ENCODE data around the gene MGAT4C.
"Not testable (repeated sequence)": the region's sequence is repeated elsewhere in the genome, so short reads cannot be mapped to it uniquely, and the experiment has no call there.

The MGAT4C gene

DNA sequence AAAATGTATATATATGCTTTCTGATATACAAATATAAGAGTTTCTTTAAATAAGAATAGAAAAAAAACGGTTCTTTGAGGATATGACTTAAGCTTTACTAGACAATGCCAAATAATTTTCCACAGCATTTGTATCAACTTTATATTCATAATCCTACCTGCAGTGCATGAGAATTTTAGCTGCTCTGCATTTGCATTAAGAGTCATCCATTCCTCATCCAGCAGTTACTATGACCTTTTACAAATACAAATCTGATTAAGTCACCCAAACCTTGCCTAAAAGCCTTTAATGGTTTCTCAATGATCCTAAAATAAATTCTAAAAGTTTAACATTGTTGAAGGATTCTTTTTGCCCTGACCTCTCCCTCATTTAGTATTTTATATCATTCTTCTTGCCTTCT lies 116.5 kb downstream of the MGAT4C start:
- H3K9me3 ChIP-seq: no peaks in the 10 kb centered on the region
- no peaks in the 10 kb centered on the region for H3K27me3 ChIP-seq
- no peaks in the 10 kb centered on the region for H3K36me3 ChIP-seq
- TF ChIP-seq, protein P1, sequence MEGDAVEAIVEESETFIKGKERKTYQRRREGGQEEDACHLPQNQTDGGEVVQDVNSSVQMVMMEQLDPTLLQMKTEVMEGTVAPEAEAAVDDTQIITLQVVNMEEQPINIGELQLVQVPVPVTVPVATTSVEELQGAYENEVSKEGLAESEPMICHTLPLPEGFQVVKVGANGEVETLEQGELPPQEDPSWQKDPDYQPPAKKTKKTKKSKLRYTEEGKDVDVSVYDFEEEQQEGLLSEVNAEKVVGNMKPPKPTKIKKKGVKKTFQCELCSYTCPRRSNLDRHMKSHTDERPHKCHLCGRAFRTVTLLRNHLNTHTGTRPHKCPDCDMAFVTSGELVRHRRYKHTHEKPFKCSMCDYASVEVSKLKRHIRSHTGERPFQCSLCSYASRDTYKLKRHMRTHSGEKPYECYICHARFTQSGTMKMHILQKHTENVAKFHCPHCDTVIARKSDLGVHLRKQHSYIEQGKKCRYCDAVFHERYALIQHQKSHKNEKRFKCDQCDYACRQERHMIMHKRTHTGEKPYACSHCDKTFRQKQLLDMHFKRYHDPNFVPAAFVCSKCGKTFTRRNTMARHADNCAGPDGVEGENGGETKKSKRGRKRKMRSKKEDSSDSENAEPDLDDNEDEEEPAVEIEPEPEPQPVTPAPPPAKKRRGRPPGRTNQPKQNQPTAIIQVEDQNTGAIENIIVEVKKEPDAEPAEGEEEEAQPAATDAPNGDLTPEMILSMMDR (IDR thresholded peaks at IDR 0.05): no peak
- no peaks in the 10 kb centered on the region for H3K4me1 ChIP-seq (ENCODE audit: control insufficient read depth in 1 of 2, insufficient read depth in 1 of 2, low read depth in 1 of 2, low read length in 1 of 2)
- H3K27ac ChIP-seq: no peak overlapping the region
- no peak overlapping the region for H3K4me3 ChIP-seq (ENCODE audit: low read depth in 1 of 2, low read length in 1 of 2)

DNA sequence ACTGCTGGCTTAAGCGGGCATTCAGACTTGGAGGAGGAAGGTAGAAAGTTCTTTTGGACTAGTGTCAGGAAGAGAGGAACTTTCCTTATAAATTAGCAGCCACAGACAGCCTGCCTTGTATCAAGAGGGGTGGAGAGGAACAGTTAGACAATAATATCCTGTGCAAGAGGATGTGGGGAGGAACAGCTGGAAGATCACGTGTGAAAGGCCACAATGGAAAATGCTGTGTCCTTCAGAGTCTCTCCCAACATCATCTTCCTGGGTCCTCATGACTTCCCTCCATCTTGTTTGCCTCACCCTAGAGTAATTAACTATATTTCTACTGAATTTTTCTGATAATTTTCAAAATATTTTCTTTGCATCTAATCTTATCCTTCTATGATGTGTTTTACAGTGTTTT lies 117.4 kb downstream of the MGAT4C start:
- TF ChIP-seq, protein P1 (IDR thresholded peaks at IDR 0.05): no peak
- Histone ChIP-seq H3K4me3 (ENCODE audit: low read depth in 1 of 2, low read length in 1 of 2) (no peak overlapping the region), H3K27me3 (no peaks in the 10 kb centered on the region), H3K27ac (no peak overlapping the region), H3K36me3 (no peaks in the 10 kb centered on the region), H3K9me3 (no peaks in the 10 kb centered on the region), H3K4me1 (ENCODE audit: control insufficient read depth in 1 of 2, insufficient read depth in 1 of 2, low read depth in 1 of 2, low read length in 1 of 2) (no peaks in the 10 kb centered on the region)

DNA sequence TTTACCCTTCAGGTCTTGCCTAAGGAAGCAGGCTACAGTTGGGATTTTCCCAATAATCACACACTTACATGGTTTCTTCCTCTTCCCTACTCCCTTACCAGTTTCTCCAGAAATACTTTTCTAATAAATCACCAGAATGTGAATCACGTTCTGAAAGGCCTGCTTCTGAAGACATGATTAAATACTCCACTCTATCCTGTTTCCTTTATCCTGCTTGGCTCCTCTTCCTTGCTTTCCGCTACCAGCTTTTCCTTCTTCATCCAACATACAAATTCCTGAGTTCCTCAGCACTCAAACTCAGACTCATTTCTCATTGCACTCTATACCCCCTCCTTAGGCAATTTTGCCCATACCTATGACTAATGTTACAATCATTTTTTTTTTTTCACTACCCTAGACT lies 118.3 kb downstream of the MGAT4C start:
- H3K9me3 ChIP-seq: no peaks in the 10 kb centered on the region
- no peaks in the 10 kb centered on the region for H3K4me1 ChIP-seq (ENCODE audit: control insufficient read depth in 1 of 2, insufficient read depth in 1 of 2, low read depth in 1 of 2, low read length in 1 of 2)
- no peaks in the 10 kb centered on the region for H3K36me3 ChIP-seq
- no peaks in the 10 kb centered on the region for H3K27me3 ChIP-seq
- TF ChIP-seq, protein P1 (IDR thresholded peaks at IDR 0.05): no peak
- H3K4me3 ChIP-seq (ENCODE audit: low read depth in 1 of 2, low read length in 1 of 2): no peak overlapping the region
- no peak overlapping the region for H3K27ac ChIP-seq

DNA sequence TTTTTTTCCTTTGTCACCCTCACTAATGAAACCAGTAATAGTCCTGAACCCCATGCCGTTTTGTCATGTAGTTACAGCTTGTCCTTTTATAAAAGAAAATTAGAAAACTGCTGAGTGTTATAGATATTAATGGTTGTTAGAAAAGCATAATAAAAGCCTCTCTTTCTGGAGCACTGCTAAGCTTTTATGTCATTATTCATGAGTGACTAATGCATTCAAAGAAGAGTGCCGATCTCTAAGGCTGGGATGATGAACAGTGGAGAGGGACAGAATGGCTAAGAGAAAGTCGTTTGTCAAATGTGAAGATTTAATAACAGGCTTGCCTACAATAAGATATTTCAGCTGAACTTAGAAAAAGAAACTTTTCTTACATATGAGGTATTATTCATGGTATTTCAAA lies 121.6 kb downstream of the MGAT4C start:
- Histone ChIP-seq H3K9me3 (no peaks in the 10 kb centered on the region), H3K4me1 (ENCODE audit: control insufficient read depth in 1 of 2, insufficient read depth in 1 of 2, low read depth in 1 of 2, low read length in 1 of 2) (no peaks in the 10 kb centered on the region), H3K27me3 (no peaks in the 10 kb centered on the region), H3K36me3 (no peaks in the 10 kb centered on the region), H3K4me3 (ENCODE audit: low read depth in 1 of 2, low read length in 1 of 2) (no peak overlapping the region), H3K27ac (no peak overlapping the region)
- TF ChIP-seq, protein P1 (IDR thresholded peaks at IDR 0.05): no peak

DNA sequence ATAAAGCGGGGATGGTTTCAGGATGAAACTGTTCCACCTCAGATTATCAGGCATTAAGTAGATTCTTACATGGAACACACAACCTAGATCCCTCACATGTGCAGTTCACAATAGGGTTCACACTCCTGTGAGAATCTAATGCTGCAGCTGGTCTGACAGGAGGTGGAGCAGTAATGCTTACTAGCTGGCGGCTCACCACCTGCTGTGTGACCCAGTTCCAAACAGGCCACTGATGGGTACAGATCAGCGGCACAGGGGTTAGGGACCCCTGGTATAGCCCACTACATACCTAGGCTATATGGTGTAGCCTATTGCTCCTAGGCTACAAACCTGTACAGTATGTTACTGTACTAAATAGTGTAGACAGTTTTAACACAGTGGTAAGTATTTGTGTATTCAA lies 129.3 kb downstream of the MGAT4C start:
- H3K27ac ChIP-seq; H3K27me3 ChIP-seq; H3K36me3 ChIP-seq; H3K4me1 ChIP-seq (ENCODE audit: control insufficient read depth in 1 of 2, insufficient read depth in 1 of 2, low read depth in 1 of 2, low read length in 1 of 2); H3K9me3 ChIP-seq; H3K4me3 ChIP-seq (ENCODE audit: low read depth in 1 of 2, low read length in 1 of 2): not testable (repeated sequence)

DNA sequence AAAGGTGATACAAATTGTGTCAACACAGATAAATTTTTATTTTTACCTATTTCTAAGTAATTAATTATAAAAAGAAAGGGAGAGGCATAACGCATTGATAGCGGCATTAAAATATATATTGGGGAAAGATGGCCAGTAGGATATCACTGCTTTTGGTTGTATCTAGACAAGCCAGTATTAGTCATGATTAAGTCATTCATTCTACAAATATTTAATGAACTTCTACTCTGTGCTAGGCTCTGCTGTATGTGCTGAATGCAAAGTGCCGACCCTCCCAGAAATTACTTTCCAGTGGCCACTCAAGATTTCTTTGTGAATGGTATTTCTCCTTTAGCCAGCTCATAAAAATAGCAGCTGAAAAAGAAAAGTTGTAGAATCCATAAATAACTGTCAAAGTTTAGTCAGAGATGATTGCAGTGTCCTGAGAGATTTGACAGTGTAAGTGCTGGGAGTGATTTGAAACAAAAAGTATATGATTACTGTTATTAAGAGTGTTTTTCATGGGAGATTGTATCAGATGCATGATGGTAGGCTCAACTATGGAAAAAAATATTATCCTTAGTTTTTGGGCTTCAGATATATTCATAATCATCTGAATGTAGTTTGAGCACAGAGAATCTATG lies 133.2 kb downstream of the MGAT4C start:
- no peaks in the 10 kb centered on the region for H3K36me3 ChIP-seq
- TF ChIP-seq, protein P1 (IDR thresholded peaks at IDR 0.05): no peak
- H3K4me1 ChIP-seq (ENCODE audit: control insufficient read depth in 1 of 2, insufficient read depth in 1 of 2, low read depth in 1 of 2, low read length in 1 of 2): no peaks in the 10 kb centered on the region
- no peaks in the 10 kb centered on the region for H3K27me3 ChIP-seq
- no peaks in the 10 kb centered on the region for H3K9me3 ChIP-seq
- H3K4me3 ChIP-seq (ENCODE audit: low read depth in 1 of 2, low read length in 1 of 2): no peak overlapping the region
- H3K27ac ChIP-seq: no peak overlapping the region
